Cardiac muscle cell (in vitro differentiated cells and primary cell): ENCODE data around the gene CHKA. TPM values are rescaled to one million over a fixed set of nuclear protein-coding genes. Genes with fewer than 3 reads are reported as not detected.

Experiments
- DNase-seq, 2 donors: peaks; one replicate each; pipeline versions ENCODE4 v3.0.0 to v3.0.0-alpha.2; 2010 to 2017; ENCODE audit warnings: low read depth in 1 of 2, low spot score in 1 of 2
- H3K27ac ChIP-seq: fragments of 200-600 bp; sonication (generic); 2 replicates; pipeline ENCODE4 v1.5.1; 2016
- H3K27me3 ChIP-seq: fragments of 200-600 bp; sonication (generic); 2 replicates; pipeline ENCODE4 v1.6.0; 2016; ENCODE audit warnings: control low read depth
- H3K36me3 ChIP-seq: fragments of 200-600 bp; sonication (generic); 2 replicates; pipeline ENCODE4 v1.5.1; 2016; ENCODE audit warnings: control low read depth
- H3K4me1 ChIP-seq: fragments of 200-600 bp; sonication (generic); 2 replicates; pipeline ENCODE4 v1.8.1; 2017; ENCODE audit warnings: low read depth, mild to moderate bottlenecking, mixed run types
- H3K4me3 ChIP-seq: fragments of 200-600 bp; sonication (generic); 2 replicates; pipeline ENCODE4 v1.5.1; 2016; ENCODE audit warnings: mild to moderate bottlenecking
- H3K9me3 ChIP-seq: fragments of 200-600 bp; sonication (generic); 2 replicates; pipeline ENCODE4 v1.5.1; 2017; ENCODE audit warnings: low read depth, mild to moderate bottlenecking, control low read depth
- polyA plus RNA-seq: library from polyadenylated mRNA; unstranded; fragments of >200 nt; fragmentation: Nextera tagmentation; extraction: Ambion mirVana; gene quantifications from 2 replicates; pipeline ENCODE4 v1.2.1, GENCODE V29; 2016
- total RNA-seq: library from RNA; depleted of rRNA; stranded (reverse); fragments of >200 nt; gene quantifications from 2 replicates; pipeline ENCODE4 v1.2.3, GENCODE V29; 2016
- TF ChIP-seq, protein P1 (sequence below): IDR thresholded peaks from 2 replicates; pipeline ENCODE4 v1.5.1; 2012; ENCODE audit warnings: low read depth, mild to moderate bottlenecking, low read length

Gene CHKA
- total and polyA plus RNA-seq, 2 experiments from 2014 or later, result 37.6 to 143 TPM

DNA sequence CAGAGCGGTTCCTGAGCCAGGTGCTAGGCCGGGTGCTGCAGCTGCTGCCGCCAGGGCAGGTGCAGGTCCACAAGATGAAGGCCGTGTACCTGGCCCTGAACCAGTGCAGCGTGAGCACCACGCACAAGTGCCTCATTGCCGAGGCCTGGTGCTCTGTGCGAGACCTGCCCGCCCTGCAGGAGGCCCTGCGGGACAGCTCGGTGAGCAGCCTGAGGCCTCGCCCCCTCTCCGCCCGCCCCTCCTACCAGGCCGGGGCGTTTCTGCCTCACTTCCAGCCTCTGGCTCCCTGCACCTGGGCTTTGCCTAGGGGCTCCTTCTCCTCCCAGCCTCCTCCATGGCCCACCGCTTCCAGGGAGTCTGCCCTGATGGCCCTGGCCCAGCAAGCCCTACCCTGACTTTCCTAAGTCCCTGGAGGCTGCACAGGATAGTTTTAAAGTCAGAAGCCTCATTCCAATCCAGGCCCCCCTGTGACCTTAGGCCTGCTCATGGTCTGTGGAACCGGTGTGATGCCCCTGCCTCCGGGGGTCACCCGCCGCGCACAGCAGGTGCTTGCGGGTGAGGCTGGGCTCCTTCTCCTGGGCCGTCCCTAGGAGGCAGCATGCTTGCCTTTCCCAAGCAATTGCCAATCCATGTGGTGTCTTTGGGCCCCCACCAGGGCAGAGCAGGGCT, 76.9 kb downstream of the CHKA start:
- H3K27me3 ChIP-seq, result no peaks in the 10 kb centered on the region
- no peak overlapping the region for H3K27ac ChIP-seq
- DNase-seq, result no peak
- peaks cover 13% of the 10 kb centered on the region for H3K4me1 ChIP-seq
- no peak overlapping the region for H3K4me3 ChIP-seq
- no peaks in the 10 kb centered on the region for H3K9me3 ChIP-seq
- no peaks in the 10 kb centered on the region for H3K36me3 ChIP-seq
- TF ChIP-seq, protein P1, sequence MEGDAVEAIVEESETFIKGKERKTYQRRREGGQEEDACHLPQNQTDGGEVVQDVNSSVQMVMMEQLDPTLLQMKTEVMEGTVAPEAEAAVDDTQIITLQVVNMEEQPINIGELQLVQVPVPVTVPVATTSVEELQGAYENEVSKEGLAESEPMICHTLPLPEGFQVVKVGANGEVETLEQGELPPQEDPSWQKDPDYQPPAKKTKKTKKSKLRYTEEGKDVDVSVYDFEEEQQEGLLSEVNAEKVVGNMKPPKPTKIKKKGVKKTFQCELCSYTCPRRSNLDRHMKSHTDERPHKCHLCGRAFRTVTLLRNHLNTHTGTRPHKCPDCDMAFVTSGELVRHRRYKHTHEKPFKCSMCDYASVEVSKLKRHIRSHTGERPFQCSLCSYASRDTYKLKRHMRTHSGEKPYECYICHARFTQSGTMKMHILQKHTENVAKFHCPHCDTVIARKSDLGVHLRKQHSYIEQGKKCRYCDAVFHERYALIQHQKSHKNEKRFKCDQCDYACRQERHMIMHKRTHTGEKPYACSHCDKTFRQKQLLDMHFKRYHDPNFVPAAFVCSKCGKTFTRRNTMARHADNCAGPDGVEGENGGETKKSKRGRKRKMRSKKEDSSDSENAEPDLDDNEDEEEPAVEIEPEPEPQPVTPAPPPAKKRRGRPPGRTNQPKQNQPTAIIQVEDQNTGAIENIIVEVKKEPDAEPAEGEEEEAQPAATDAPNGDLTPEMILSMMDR, result no peak

DNA sequence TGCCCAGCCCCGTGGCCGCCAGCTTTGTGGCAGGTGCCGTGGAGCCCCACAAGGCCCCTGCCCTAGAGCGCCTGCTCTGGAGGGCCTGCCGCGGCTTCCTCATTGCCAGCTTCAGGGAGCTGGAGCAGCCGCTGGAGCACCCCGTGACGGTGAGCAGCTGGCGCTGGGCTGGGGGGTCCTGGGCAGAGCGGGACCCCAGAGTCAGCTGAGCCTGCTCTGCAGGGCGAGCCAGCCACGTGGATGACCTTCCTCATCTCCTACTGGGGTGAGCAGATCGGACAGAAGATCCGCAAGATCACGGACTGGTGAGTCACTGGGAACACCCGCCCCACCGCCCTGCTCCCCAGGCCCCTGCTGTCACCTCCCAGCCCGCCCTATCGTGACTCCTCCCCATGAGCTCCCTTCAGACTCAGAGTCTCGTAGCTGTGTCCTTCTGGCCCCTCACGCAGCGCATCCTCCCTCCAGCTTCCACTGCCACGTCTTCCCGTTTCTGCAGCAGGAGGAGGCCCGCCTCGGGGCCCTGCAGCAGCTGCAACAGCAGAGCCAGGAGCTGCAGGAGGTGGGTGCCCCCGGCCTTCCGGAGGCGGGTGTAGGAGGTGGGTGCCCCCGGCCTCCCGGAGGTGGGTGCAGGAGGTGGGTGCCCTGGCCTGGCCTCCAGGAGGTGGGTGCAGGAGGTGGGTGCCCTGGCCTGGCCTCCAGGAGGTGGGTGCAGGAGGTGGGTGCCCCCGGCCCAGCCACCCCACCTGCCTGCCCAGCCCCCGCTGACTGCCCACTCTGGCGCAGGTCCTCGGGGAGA, 77.6 kb downstream of the CHKA start:
- Histone ChIP-seq H3K4me1 (peaks cover 18% of the 10 kb centered on the region), H3K27me3 (no peaks in the 10 kb centered on the region), H3K27ac (no peak overlapping the region), H3K4me3 (no peak overlapping the region), H3K36me3 (no peaks in the 10 kb centered on the region), H3K9me3 (no peaks in the 10 kb centered on the region)
- TF ChIP-seq, protein P1, result no peak
- peak in 1 of 2 donors; percentile 53 for DNase-seq

DNA sequence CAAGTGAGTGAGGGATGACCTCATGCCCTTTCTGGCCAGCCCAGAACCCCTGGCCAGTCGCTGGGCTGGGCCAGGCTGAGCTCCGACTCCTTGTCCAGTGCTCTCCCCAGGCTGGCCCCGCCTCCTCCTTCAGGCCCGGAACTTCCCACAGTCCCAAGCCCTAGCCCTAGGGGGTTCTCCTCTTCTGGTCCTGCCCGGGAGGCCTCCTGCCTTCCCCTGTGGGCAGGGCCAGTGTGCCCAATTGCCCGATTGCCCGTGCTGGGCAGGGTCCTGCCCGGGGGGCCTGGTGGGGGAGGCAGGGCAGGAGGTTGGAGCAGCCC, 78.2 kb downstream of the CHKA start:
- Histone ChIP-seq H3K4me1 (peaks cover 23% of the 10 kb centered on the region), H3K4me3 (no peak overlapping the region), H3K9me3 (no peaks in the 10 kb centered on the region), H3K27me3 (no peaks in the 10 kb centered on the region), H3K36me3 (no peaks in the 10 kb centered on the region), H3K27ac (no peak overlapping the region)
- DNase-seq, result no peak
- TF ChIP-seq, protein P1, result no peak

DNA sequence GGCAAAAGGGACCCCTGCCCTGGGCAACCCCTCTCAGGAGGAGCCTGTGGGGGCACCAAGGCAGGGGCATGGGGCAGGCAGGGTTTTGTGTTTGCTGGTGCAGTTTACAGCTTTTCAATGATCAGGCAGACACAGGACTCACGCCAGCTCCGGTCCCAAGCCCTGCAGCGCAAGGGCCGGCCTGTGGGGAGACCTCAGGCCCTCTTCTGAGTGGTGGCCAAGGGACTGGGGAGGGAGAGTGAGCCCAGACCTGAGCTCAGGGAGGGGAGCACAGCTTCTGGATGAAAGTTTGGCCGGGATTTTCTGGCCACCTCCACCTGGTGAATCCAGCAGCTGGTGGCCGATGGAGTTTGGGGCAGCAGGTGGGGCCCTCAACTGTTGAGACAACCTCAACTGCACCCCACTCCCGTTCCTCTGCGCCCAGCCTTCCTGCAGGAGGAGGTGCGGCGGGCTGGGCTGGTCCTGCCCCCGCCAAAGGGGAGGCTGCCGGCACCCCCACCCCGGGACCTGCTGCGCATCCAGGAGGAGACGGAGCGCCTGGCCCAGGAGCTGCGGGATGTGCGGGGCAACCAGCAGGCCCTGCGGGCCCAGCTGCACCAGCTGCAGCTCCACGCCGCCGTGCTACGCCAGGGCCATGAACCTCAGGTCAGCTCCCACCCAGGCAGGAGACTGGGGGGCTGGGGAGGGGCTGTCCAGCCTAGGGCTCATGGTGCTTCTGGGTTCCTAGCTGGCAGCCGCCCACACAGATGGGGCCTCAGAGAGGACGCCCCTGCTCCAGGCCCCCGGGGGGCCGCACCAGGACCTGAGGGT, 78.8 kb downstream of the CHKA start:
- peak overlapping the region; percentile 57 for H3K27ac ChIP-seq
- no peaks in the 10 kb centered on the region for H3K27me3 ChIP-seq
- no peaks in the 10 kb centered on the region for H3K36me3 ChIP-seq
- TF ChIP-seq, protein P1, result no peak
- peaks cover 24% of the 10 kb centered on the region for H3K4me1 ChIP-seq
- no peak for DNase-seq
- H3K4me3 ChIP-seq, result no peak overlapping the region
- H3K9me3 ChIP-seq, result no peaks in the 10 kb centered on the region

DNA sequence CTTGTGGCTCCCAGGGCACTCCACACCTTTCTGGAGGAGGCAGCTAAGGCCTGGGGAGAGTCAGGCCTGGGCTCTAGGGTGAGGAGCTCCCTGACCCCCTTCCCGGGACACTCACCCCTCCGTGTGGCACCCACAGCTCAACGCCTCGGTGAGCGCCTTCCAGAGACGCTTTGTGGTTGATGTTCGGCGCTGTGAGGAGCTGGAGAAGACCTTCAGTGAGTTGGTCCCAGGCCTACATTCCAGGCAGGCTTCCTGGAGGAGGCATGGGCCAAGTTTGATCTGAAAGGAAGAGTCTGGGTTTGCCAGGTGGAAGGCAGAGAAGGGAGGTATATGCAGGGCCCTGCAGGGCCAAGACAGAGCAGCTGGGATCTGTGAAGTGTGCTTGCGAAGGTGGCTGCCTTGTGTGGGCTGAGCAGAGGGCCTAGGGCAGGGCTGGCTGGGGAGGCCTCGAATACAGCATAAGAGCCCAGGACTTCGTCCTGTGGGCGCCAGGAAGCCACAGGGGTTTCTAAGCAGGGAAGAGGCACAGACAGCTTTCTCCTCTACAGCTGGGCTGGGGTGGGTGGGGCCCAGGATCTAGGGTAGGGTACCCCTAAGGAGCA, 79.5 kb downstream of the CHKA start:
- no peaks in the 10 kb centered on the region for H3K9me3 ChIP-seq
- H3K36me3 ChIP-seq, result no peaks in the 10 kb centered on the region
- DNase-seq, result no peak
- no peaks in the 10 kb centered on the region for H3K27me3 ChIP-seq
- peaks cover 24% of the 10 kb centered on the region for H3K4me1 ChIP-seq
- H3K27ac ChIP-seq, result peak overlapping the region; percentile 88
- TF ChIP-seq, protein P1, result no peak
- H3K4me3 ChIP-seq, result no peak overlapping the region
